HepG2 (cell line): ENCODE results near the gene SBNO2. TPM values are rescaled to one million over a fixed set of nuclear protein-coding genes. Genes with fewer than 3 reads are reported as not detected.

Experiments
- CBX1 ChIP-seq: IDR thresholded peaks from one replicate; pipeline ENCODE4 v1.6.1; 2016; ENCODE audit warnings: antibody characterized with exemption, low read depth
- EEA1 ChIP-seq: sonication (generic); formaldehyde crosslinking; IDR thresholded peaks from 2 replicates; pipeline ENCODE4 v1.5.1; 2020; ENCODE audit warnings: mild to moderate bottlenecking, missing genetic modification reagents, borderline replicate concordance
- FIP1L1 ChIP-seq: fragments of 200-400 bp; formaldehyde crosslinking; IDR thresholded peaks from 2 replicates; pipeline ENCODE4 v1.6.1; 2018; ENCODE audit warnings: low read depth, mild to moderate bottlenecking, low read length, moderate library complexity, borderline replicate concordance; ENCODE audit not compliant: insufficient read depth
- HCFC1 ChIP-seq: fragments of 150-350 bp; IDR thresholded peaks from 2 replicates; pipeline ENCODE4 v1.6.1; 2014; ENCODE audit warnings: low read depth, low read length
- HNRNPLL ChIP-seq: fragments of 200-400 bp; formaldehyde crosslinking; IDR thresholded peaks from 2 replicates; pipeline ENCODE4 v1.6.1; 2017; ENCODE audit warnings: mild to moderate bottlenecking, low read depth, low read length; ENCODE audit not compliant: poor library complexity, severe bottlenecking
- KDM1A ChIP-seq: IDR thresholded peaks from 2 replicates; pipeline ENCODE4 v1.6.1; 2016; ENCODE audit warnings: missing compliant biosample characterization
- MAZ ChIP-seq, 2 experiments: sonication (generic) in 1 of 2; formaldehyde crosslinking in 1 of 2; IDR thresholded peaks; 2 replicates each; pipeline versions ENCODE4 v1.5.0 to v1.6.1; 2012 to 2020; ENCODE audit warnings: low read depth in 2 of 2, mild to moderate bottlenecking in 2 of 2, borderline replicate concordance in 1 of 2, improper control_type of control experiment in 1 of 2, low read length in 1 of 2, missing genetic modification reagents in 1 of 2, moderate library complexity in 1 of 2
- MEF2D ChIP-seq: sonication (generic); formaldehyde crosslinking; IDR thresholded peaks from 2 replicates; pipeline ENCODE4 v1.5.1; 2020; ENCODE audit warnings: mild to moderate bottlenecking, missing genetic modification reagents
- MXI1 ChIP-seq: IDR thresholded peaks from 3 replicates; pipeline ENCODE4 v1.6.1; 2012; ENCODE audit warnings: low read depth, low read length, inconsistent platforms, borderline replicate concordance
- NR2C2 ChIP-seq: sonication (generic); formaldehyde crosslinking; IDR thresholded peaks from 2 replicates; pipeline ENCODE4 v1.4.0; 2020; ENCODE audit warnings: missing genetic modification reagents, mild to moderate bottlenecking, moderate library complexity, borderline replicate concordance
- ZBTB49 ChIP-seq: sonication (generic); formaldehyde crosslinking; IDR thresholded peaks from 2 replicates; pipeline ENCODE4 v1.4.0; 2020; ENCODE audit warnings: missing genetic modification reagents, borderline replicate concordance
- ZFP36L2 ChIP-seq: sonication (generic); formaldehyde crosslinking; IDR thresholded peaks from 2 replicates; pipeline ENCODE4 v1.4.0; 2020; ENCODE audit warnings: missing genetic modification reagents
- ZIK1 ChIP-seq: sonication (generic); formaldehyde crosslinking; IDR thresholded peaks from 2 replicates; pipeline ENCODE4 v1.5.0; 2020; ENCODE audit warnings: mild to moderate bottlenecking, low read depth, missing genetic modification reagents, borderline replicate concordance
- ZNF12 ChIP-seq: sonication (generic); formaldehyde crosslinking; IDR thresholded peaks from 2 replicates; pipeline ENCODE4 v1.5.0; 2020; ENCODE audit warnings: missing genetic modification reagents
- ZNF121 ChIP-seq: sonication (generic); formaldehyde crosslinking; IDR thresholded peaks from 2 replicates; pipeline ENCODE4 v1.5.0; 2020; ENCODE audit warnings: mild to moderate bottlenecking, missing genetic modification reagents
- ZNF17 ChIP-seq: sonication (generic); formaldehyde crosslinking; IDR thresholded peaks from 2 replicates; pipeline ENCODE4 v1.5.0; 2020; ENCODE audit warnings: mild to moderate bottlenecking, missing genetic modification reagents
- ZNF468 ChIP-seq: sonication (generic); formaldehyde crosslinking; IDR thresholded peaks from 2 replicates; pipeline ENCODE4 v1.8.0; 2022; ENCODE audit warnings: mild to moderate bottlenecking, moderate library complexity, missing genetic modification reagents
- ZNF501 ChIP-seq: sonication (generic); formaldehyde crosslinking; IDR thresholded peaks from 2 replicates; pipeline ENCODE4 v1.5.1; 2020; ENCODE audit warnings: mild to moderate bottlenecking, moderate library complexity, missing genetic modification reagents
- ZNF552 ChIP-seq: sonication (generic); formaldehyde crosslinking; IDR thresholded peaks from 2 replicates; pipeline ENCODE4 v1.9.0; 2022; ENCODE audit warnings: missing genetic modification reagents, mild to moderate bottlenecking, borderline replicate concordance
- ZNF691 ChIP-seq: sonication (generic); formaldehyde crosslinking; IDR thresholded peaks from 2 replicates; pipeline ENCODE4 v1.4.0; 2020; ENCODE audit warnings: missing genetic modification reagents, low read depth, mild to moderate bottlenecking, borderline replicate concordance
- ZNF724P ChIP-seq: sonication (generic); formaldehyde crosslinking; IDR thresholded peaks from 2 replicates; pipeline ENCODE4 v1.8.0; 2022; ENCODE audit warnings: missing genetic modification reagents, borderline replicate concordance
- polyA plus RNA-seq, 8 experiments: library from polyadenylated mRNA; depleted of rRNA in 3 of 8; stranded (reverse) in 7 of 8; unstranded in 1 of 8; fragments of >200 nt; fragmentation: Illumina TruSeq in 4 of 8; extraction: Trizol in 4 of 8; gene quantifications; 2 replicates each; pipeline versions ENCODE4 v1.2.1 to v1.2.3, GENCODE V29; 2011 to 2016; ENCODE audit warnings: low read depth in 4 of 8, missing spikeins in 1 of 8, mixed read lengths in 1 of 8; ENCODE audit not compliant: insufficient read depth in 1 of 8
- total RNA-seq, 5 experiments: library from RNA; depleted of rRNA; stranded (reverse); fragments of >200 nt; fragmentation: Illumina TruSeq; extraction: Trizol; gene quantifications; 2 replicates each; pipeline ENCODE4 v1.2.3, GENCODE V29; 2016; ENCODE audit warnings: low read depth in 1 of 5
- TF ChIP-seq, protein P1 (sequence below): IDR thresholded peaks from 2 replicates; pipeline ENCODE4 v1.6.1; 2018; ENCODE audit warnings: missing genetic modification reagents, mild to moderate bottlenecking, missing compliant biosample characterization

SBNO2 gene
- total and polyA plus RNA-seq, 2 of the 13 experiments (the other 11 are each of a cell fraction or from before 2014, with no cell fraction given): 8.6 to 10.4 TPM

DNA sequence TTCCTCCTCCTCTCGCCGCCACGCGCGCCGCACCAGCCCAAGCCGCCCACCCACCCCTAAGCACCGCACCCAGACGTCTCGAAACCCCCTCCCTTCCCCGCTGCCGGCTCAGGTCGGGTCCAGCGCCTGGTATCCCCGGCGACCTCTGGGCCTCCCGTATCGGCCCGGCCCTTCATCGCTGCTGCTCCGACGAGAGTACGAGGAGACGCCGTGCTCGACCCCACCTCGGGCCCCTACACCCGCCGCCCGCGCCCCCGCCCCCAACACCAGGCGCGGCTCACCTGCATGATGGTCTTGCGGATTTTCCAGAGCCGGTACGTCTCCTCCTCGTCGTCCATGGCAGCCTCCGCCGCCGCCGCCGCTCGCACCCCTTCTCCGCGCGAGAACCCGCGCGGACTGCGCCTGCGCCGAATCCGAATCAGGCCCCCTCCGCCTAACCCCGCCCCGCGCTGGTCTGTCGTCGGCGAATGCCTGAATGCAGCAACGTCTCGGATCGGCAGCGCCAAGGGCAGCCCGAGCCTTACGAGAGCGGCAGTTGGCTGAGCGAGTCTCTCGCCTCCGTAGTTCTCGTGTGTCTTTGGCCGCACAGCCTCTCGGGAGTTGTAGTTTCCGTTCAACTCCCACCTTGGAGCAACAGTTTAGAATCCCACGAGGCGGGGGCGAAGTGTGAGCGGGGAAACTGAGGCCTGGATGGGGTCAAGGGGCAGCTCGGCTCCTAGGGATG lies 78.9 kb downstream of the SBNO2 start, which contains the start of gene POLR2E (continued):
- TF ChIP-seq, protein P1, sequence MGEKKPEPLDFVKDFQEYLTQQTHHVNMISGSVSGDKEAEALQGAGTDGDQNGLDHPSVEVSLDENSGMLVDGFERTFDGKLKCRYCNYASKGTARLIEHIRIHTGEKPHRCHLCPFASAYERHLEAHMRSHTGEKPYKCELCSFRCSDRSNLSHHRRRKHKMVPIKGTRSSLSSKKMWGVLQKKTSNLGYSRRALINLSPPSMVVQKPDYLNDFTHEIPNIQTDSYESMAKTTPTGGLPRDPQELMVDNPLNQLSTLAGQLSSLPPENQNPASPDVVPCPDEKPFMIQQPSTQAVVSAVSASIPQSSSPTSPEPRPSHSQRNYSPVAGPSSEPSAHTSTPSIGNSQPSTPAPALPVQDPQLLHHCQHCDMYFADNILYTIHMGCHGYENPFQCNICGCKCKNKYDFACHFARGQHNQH (CRISPR knock-in tag): peak; percentile 82
- TF ChIP-seq KDM1A (CRISPR knock-in tag) (no peak), ZBTB49 (CRISPR knock-in tag) (no peak), HCFC1 (peak; percentile 96), FIP1L1 (no peak), NR2C2 (CRISPR knock-in tag) (peak; percentile 80), MAZ (IDR thresholded peaks at IDR 0.05; ENCODE audit: borderline replicate concordance, low read depth, low read length) (peak; percentile 38; the same call in 1 of the 2 replicates), MAZ (CRISPR knock-in tag; IDR thresholded peaks at IDR 0.05; ENCODE audit: low read depth) (peak; percentile 77), MEF2D (CRISPR knock-in tag) (no peak), ZNF724P (CRISPR knock-in tag) (0 out of 2 replicates have a peak, but pooled peaks have one; percentile 49), ZNF17 (CRISPR knock-in tag) (no peak), HNRNPLL (peak; percentile 62), ZIK1 (peak; percentile 36; the same call in 1 of the 2 replicates), ZNF691 (no peak), ZNF468 (CRISPR knock-in tag) (0 out of 2 replicates have a peak, but pooled peaks have one; percentile 9), ZNF501 (CRISPR knock-in tag) (no peak; the same call in 1 of the 2 replicates), ZNF12 (CRISPR knock-in tag) (no peak), EEA1 (CRISPR knock-in tag) (no peak; the same call in 1 of the 2 replicates), ZNF121 (CRISPR knock-in tag) (no peak), ZNF552 (CRISPR knock-in tag) (0 out of 2 replicates have a peak, but pooled peaks have one; percentile 48), ZFP36L2 (no peak), MXI1 (peak; percentile 82; the same call in 1 of the 3 replicates), CBX1 (no peak)
